Measurements from ENCODE around the gene SHISA6. TPM values are rescaled to one million over a fixed set of nuclear protein-coding genes. Genes with fewer than 3 reads are reported as not detected.

SHISA6 gene
- total RNA-seq, 1 experiment from 2014 or later = 2.9 TPM

DNA sequence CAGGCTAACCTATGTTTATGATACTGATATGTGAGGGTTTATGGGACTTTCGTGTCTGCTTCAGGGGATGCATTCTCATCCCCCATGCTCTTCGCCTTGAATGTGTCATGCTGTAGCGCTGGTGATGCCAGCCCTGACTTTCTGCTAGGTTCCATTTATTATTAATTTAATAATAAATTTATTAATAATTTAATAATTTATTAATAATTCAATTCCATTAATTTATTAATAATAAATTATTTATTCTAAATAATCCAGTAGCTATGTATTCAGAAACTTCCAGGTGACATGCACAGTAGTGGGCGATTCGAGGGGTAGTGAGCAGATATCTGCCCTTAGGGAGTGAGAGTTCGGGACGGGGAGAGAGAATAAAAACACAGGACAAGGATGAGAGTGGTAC is 49.8 kb downstream of the SHISA6 start:
- peaks cover 5 to 6% of the 10 kb centered on the region in 2 experiments for H3K4me1 Mint-ChIP-seq
- DNase-seq = no peak

More for the DNA sequence above, 49.8 kb downstream of the SHISA6 start:
- Histone ChIP-seq H3K4me1 (ENCODE audit: insufficient read depth, low read length) (peaks cover 5% of the 10 kb centered on the region; the same call in 1 of the 2 replicates), H3K56ac (ENCODE audit: insufficient read length, low read depth, low read length) (no peak overlapping the region), H3K27ac (ENCODE audit: insufficient read length, low read depth, low read length) (no peak overlapping the region), H3K4me2 (ENCODE audit: insufficient read depth, insufficient read length, low read length) (no peak overlapping the region), H3K4ac (ENCODE audit: low read depth, low read length) (no peak overlapping the region), H3K79me1 (ENCODE audit: insufficient read depth, low read depth, low read length, poor library complexity, severe bottlenecking) (no peaks in the 10 kb centered on the region), H3K9ac (ENCODE audit: extremely low read depth, insufficient read length, low read length) (no peak overlapping the region), H2BK15ac (ENCODE audit: low read depth, low read length) (no peak overlapping the region), H2BK20ac (ENCODE audit: low read depth, low read length, poor library complexity, severe bottlenecking) (no peak overlapping the region), H3K79me2 (ENCODE audit: insufficient read depth, low read length) (no peaks in the 10 kb centered on the region), H3K23ac (ENCODE audit: insufficient read length, low read depth, low read length) (no peak overlapping the region), H3K27me3 (ENCODE audit: insufficient read depth, low read length) (no peaks in the 10 kb centered on the region), H2BK12ac (ENCODE audit: insufficient read length, low read depth, low read length) (no peak overlapping the region), H2AFZ (ENCODE audit: low read length) (no peak overlapping the region), H4K20me1 (ENCODE audit: control insufficient read depth, insufficient read depth, insufficient read length) (no peaks in the 10 kb centered on the region), H2BK120ac (ENCODE audit: low read depth, low read length, poor library complexity, severe bottlenecking) (no peak overlapping the region), H2BK5ac (ENCODE audit: insufficient read length, low read length) (no peak overlapping the region), H4K8ac (replicated peaks; ENCODE audit: insufficient read length, low read depth, low read length) (no peak overlapping the region), H3K18ac (ENCODE audit: insufficient read length, low read depth, low read length) (no peak overlapping the region), H3T11ph (ENCODE audit: low read length) (no peak overlapping the region), H2AK5ac (ENCODE audit: insufficient read length, low read length) (no peak overlapping the region), H3K14ac (ENCODE audit: insufficient read depth, low read length) (no peak overlapping the region), H4K5ac (ENCODE audit: insufficient read length, low read depth, low read length) (no peak overlapping the region), H3K23me2 (ENCODE audit: insufficient read length, low read depth, low read length, poor library complexity, severe bottlenecking) (no peaks in the 10 kb centered on the region), H4K91ac (ENCODE audit: insufficient read length, low read depth, low read length) (no peak overlapping the region), H3K9me3 (ENCODE audit: control insufficient read depth, low read depth, low read length) (no peaks in the 10 kb centered on the region)
- H3K27ac Mint-ChIP-seq = no peak overlapping the region
- TF ChIP-seq, protein P1, sequence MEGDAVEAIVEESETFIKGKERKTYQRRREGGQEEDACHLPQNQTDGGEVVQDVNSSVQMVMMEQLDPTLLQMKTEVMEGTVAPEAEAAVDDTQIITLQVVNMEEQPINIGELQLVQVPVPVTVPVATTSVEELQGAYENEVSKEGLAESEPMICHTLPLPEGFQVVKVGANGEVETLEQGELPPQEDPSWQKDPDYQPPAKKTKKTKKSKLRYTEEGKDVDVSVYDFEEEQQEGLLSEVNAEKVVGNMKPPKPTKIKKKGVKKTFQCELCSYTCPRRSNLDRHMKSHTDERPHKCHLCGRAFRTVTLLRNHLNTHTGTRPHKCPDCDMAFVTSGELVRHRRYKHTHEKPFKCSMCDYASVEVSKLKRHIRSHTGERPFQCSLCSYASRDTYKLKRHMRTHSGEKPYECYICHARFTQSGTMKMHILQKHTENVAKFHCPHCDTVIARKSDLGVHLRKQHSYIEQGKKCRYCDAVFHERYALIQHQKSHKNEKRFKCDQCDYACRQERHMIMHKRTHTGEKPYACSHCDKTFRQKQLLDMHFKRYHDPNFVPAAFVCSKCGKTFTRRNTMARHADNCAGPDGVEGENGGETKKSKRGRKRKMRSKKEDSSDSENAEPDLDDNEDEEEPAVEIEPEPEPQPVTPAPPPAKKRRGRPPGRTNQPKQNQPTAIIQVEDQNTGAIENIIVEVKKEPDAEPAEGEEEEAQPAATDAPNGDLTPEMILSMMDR (conservative IDR thresholded peaks at IDR 0.05) = no peak
- no peaks in the 10 kb centered on the region for H3K9me3 Mint-ChIP-seq
- no CpG with 5 or more reads among the region's 7 CpGs for WGBS (ENCODE audit: extremely low coverage, insufficient read length, low lambda C conversion rate)
- H3K36me3 Mint-ChIP-seq (ENCODE audit: insufficient read depth in 1 of 3, low read depth in 3 of 3) = no peaks in the 10 kb centered on the region
- H3K4me3 Mint-ChIP-seq = no peak overlapping the region
- H3K27me3 Mint-ChIP-seq (ENCODE audit: low read depth) = no peaks in the 10 kb centered on the region; the same call in 1 of the 2 replicates
